ENCODE results near the gene VANGL2. TPM values are rescaled to one million over a fixed set of nuclear protein-coding genes. Genes with fewer than 3 reads are reported as not detected.
A peak's percentile ranks its signal among the peaks of the same experiment; 100 is the strongest.

VANGL2 gene
- polyA plus RNA-seq (2013, experiment 1 of 2), result 72.6 TPM
- polyA plus RNA-seq (2013, experiment 2 of 2), result 74.1 TPM

DNA sequence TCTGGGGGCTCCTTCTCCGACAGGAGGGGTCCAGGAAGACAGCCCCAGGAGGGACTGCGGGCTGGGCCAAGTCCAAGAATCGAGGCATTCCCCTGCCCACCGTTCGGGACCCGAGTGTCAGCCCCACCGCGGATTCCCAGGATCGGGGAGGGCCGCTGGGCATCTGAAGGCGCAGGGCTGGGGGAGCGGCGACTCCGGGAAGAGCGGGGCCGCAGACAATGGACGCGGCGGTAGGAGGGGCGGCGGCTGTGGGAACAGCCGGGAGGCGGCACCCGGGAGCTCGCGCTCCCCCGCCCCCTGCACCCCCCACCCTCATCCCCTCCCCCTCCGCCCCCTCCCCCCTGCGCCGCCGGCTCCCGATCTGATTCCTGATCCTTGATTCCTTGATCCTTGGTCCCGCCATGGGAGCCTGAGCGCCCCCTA is at the start of gene VANGL2:
VANGL2 (plus strand) TSS at position 342 of the 423 bp plus-strand sequence. CDS start 15,274 bp downstream, outside the sequence.
- Histone ChIP-seq H4K91ac (ENCODE audit: low read depth, low read length, poor library complexity) (no peak within 1 kb of the TSS), H3K79me1 (ENCODE audit: low read depth, low read length) (peaks cover 2% of the 10 kb centered on the region), H2BK12ac (ENCODE audit: low read length) (peak within 1 kb of the TSS; percentile 53), H2AFZ (ENCODE audit: low read length) (peak within 1 kb of the TSS; percentile 90), H3K36me3 (replicated peaks in 1 of 2; ENCODE audit: control insufficient read depth in 2 of 2, insufficient read depth in 2 of 2, low read length in 2 of 2) (peaks cover 0 to 29% of the 10 kb centered on the region in 2 donors), H3K9me3 (replicated peaks in 1 of 2; ENCODE audit: control insufficient read depth in 2 of 2, insufficient read depth in 1 of 2, low read depth in 1 of 2, low read length in 2 of 2) (no peaks in the 10 kb centered on the region), H2BK120ac (ENCODE audit: low read depth, low read length) (peak within 1 kb of the TSS; percentile 62), H2AK5ac (ENCODE audit: low read depth, low read length) (peak within 1 kb of the TSS; percentile 29), H3K18ac (ENCODE audit: low read length) (peak within 1 kb of the TSS; percentile 98), H3K14ac (ENCODE audit: low read length) (peak within 1 kb of the TSS; percentile 74), H3K23ac (ENCODE audit: low read depth, low read length, poor library complexity) (peak within 1 kb of the TSS; percentile 31), H2BK5ac (ENCODE audit: low read length) (peak within 1 kb of the TSS; percentile 69), H2BK15ac (ENCODE audit: low read length) (peak within 1 kb of the TSS; percentile 7), H3K4me3 (ENCODE audit: low read length in 2 of 2) (peak within 1 kb of the TSS; percentile 86 to 88), H4K8ac (ENCODE audit: low read depth, low read length) (no peak within 1 kb of the TSS), H3K27me3 (ENCODE audit: control insufficient read depth in 3 of 3, insufficient read depth in 3 of 3, low read depth in 1 of 3, low read length in 3 of 3) (no peaks in the 10 kb centered on the region), H3K4me1 (ENCODE audit: control insufficient read depth in 2 of 2, insufficient read depth in 1 of 2, low read depth in 1 of 2, low read length in 2 of 2) (peaks cover 43 to 44% of the 10 kb centered on the region in 2 donors), H3K9ac (ENCODE audit: low read depth, low read length, poor library complexity) (peak within 1 kb of the TSS; percentile 92), H3K4ac (ENCODE audit: low read length) (peak within 1 kb of the TSS; percentile 13), H3K27ac (replicated peaks; ENCODE audit: low read length) (peak within 1 kb of the TSS; percentile 96), H3K4me2 (ENCODE audit: insufficient read depth, low read length, poor library complexity, severe bottlenecking) (peak within 1 kb of the TSS; percentile 94)
- WGBS, 2 donors (ENCODE audit: extremely low coverage in 2 of 2, insufficient read length in 2 of 2, insufficient replicate concordance in 1 of 2), result no CpG with 5 or more reads among the region's 34 CpGs
- DNase-seq (ENCODE audit: low spot score), result peak; percentile 93

DNA sequence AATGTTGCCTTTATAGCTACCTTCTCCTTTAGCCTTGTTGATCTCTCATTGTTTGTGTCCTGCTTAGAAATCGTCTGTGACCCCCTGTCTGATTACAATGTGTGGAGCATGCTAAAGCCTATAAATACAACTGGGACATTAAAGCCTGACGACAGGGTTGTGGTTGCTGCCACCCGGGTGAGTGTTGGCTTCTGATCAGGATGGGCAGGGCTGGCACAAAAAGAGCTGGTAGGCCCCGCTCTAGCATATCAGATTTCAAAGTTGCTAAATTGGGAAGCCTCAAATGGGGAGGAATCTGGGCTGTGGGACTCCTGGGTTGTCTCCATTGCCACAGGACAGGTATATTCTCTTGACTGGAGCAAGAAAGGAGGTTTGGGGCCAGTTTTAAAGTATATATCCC is 48.7 kb upstream of the VANGL2 start:
- Histone ChIP-seq H4K8ac (ENCODE audit: low read depth, low read length) (no peak overlapping the region), H3K23ac (ENCODE audit: low read depth, low read length, poor library complexity) (no peak overlapping the region), H3K4me3 (ENCODE audit: low read length in 2 of 2) (no peak overlapping the region), H3K9ac (ENCODE audit: low read depth, low read length, poor library complexity) (no peak overlapping the region), H2AK5ac (ENCODE audit: low read depth, low read length) (no peak overlapping the region), H2BK12ac (ENCODE audit: low read length) (no peak overlapping the region), H3K27ac (replicated peaks; ENCODE audit: low read length) (no peak overlapping the region), H2BK120ac (ENCODE audit: low read depth, low read length) (no peak overlapping the region), H3K4me1 (ENCODE audit: control insufficient read depth in 2 of 2, insufficient read depth in 1 of 2, low read depth in 1 of 2, low read length in 2 of 2) (no peaks in the 10 kb centered on the region), H3K14ac (ENCODE audit: low read length) (no peak overlapping the region), H3K9me3 (replicated peaks in 1 of 2; ENCODE audit: control insufficient read depth in 2 of 2, insufficient read depth in 1 of 2, low read depth in 1 of 2, low read length in 2 of 2) (no peaks in the 10 kb centered on the region), H3K4me2 (ENCODE audit: insufficient read depth, low read length, poor library complexity, severe bottlenecking) (no peak overlapping the region), H4K91ac (ENCODE audit: low read depth, low read length, poor library complexity) (no peak overlapping the region), H3K18ac (ENCODE audit: low read length) (no peak overlapping the region), H2BK5ac (ENCODE audit: low read length) (no peak overlapping the region), H3K27me3 (ENCODE audit: control insufficient read depth in 3 of 3, insufficient read depth in 3 of 3, low read depth in 1 of 3, low read length in 3 of 3) (no peaks in the 10 kb centered on the region), H3K79me1 (ENCODE audit: low read depth, low read length) (no peaks in the 10 kb centered on the region), H2AFZ (ENCODE audit: low read length) (no peak overlapping the region), H2BK15ac (ENCODE audit: low read length) (no peak overlapping the region), H3K4ac (ENCODE audit: low read length) (no peak overlapping the region), H3K36me3 (replicated peaks in 1 of 2; ENCODE audit: control insufficient read depth in 2 of 2, insufficient read depth in 2 of 2, low read length in 2 of 2) (peaks cover 56 to 98% of the 10 kb centered on the region in 2 donors)
- DNase-seq (ENCODE audit: low spot score), result no peak
- no CpG with 5 or more reads among the region's 4 CpGs for WGBS, 2 donors (ENCODE audit: extremely low coverage in 2 of 2, insufficient read length in 2 of 2, insufficient replicate concordance in 1 of 2)

DNA sequence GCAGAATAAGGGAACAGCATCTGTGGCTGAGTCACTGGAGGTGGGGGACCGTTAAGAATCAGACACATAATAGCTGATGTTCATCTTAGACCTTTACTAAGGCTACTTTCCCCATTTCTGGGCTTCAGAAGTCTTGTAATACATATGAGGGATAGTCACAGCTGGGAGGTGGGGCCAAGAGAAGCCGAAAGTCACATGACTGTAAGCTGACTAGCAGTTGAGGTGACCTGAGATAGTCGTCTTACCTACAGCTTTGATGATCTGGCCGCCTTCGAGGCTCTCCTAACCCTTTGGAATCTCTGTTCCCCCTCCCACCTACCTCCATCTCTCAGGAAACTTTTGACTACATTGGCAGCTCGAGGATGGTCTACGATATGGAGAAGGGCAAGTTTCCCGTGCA is 47.8 kb upstream of the VANGL2 start:
- no peak overlapping the region for H2AFZ ChIP-seq (ENCODE audit: low read length)
- H4K91ac ChIP-seq (ENCODE audit: low read depth, low read length, poor library complexity), result no peak overlapping the region
- no peak overlapping the region for H3K23ac ChIP-seq (ENCODE audit: low read depth, low read length, poor library complexity)
- no peak overlapping the region for H2BK120ac ChIP-seq (ENCODE audit: low read depth, low read length)
- no peaks in the 10 kb centered on the region for H3K4me1 ChIP-seq (ENCODE audit: control insufficient read depth in 2 of 2, insufficient read depth in 1 of 2, low read depth in 1 of 2, low read length in 2 of 2)
- no peak overlapping the region for H3K18ac ChIP-seq (ENCODE audit: low read length)
- no peak overlapping the region for H3K4ac ChIP-seq (ENCODE audit: low read length)
- H3K4me3 ChIP-seq (ENCODE audit: low read length in 2 of 2), result no peak overlapping the region
- H3K27me3 ChIP-seq (ENCODE audit: control insufficient read depth in 3 of 3, insufficient read depth in 3 of 3, low read depth in 1 of 3, low read length in 3 of 3), result no peaks in the 10 kb centered on the region
- H2BK12ac ChIP-seq (ENCODE audit: low read length), result no peak overlapping the region
- no peak overlapping the region for H3K9ac ChIP-seq (ENCODE audit: low read depth, low read length, poor library complexity)
- no peak overlapping the region for H3K4me2 ChIP-seq (ENCODE audit: insufficient read depth, low read length, poor library complexity, severe bottlenecking)
- H3K79me1 ChIP-seq (ENCODE audit: low read depth, low read length), result no peaks in the 10 kb centered on the region
- no peak for DNase-seq (ENCODE audit: low spot score)
- H2AK5ac ChIP-seq (ENCODE audit: low read depth, low read length), result no peak overlapping the region
- no CpG with 5 or more reads among the region's 8 CpGs for WGBS, 2 donors (ENCODE audit: extremely low coverage in 2 of 2, insufficient read length in 2 of 2, insufficient replicate concordance in 1 of 2)
- H3K27ac ChIP-seq (replicated peaks; ENCODE audit: low read length), result no peak overlapping the region
- H3K14ac ChIP-seq (ENCODE audit: low read length), result no peak overlapping the region
- no peak overlapping the region for H4K8ac ChIP-seq (ENCODE audit: low read depth, low read length)
- H3K9me3 ChIP-seq (replicated peaks in 1 of 2; ENCODE audit: control insufficient read depth in 2 of 2, insufficient read depth in 1 of 2, low read depth in 1 of 2, low read length in 2 of 2), result no peaks in the 10 kb centered on the region
- H2BK5ac ChIP-seq (ENCODE audit: low read length), result no peak overlapping the region
- peaks cover 60 to 98% of the 10 kb centered on the region in 2 donors for H3K36me3 ChIP-seq (replicated peaks in 1 of 2; ENCODE audit: control insufficient read depth in 2 of 2, insufficient read depth in 2 of 2, low read length in 2 of 2)
- H2BK15ac ChIP-seq (ENCODE audit: low read length), result no peak overlapping the region

DNA sequence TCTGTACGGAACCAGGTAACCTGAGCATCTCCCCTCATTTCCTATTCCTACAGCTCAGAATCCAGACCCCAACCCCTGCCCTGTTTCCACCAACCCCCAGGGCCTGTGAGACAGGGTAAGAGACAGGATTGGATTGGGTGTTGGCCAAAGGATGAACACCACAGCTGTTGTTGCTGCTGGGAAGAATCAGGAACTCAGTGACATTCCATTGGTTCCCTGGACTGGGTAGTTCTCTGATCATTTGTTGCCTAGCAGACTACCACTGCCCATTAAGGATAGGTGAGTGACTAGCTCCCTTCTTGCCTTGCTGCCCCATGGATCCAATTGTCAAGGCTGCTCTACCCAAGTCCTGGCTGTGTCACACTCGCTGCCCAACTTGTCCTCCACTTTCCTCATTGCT is 47.1 kb upstream of the VANGL2 start:
- Histone ChIP-seq H4K91ac (ENCODE audit: low read depth, low read length, poor library complexity) (no peak overlapping the region), H2AK5ac (ENCODE audit: low read depth, low read length) (no peak overlapping the region), H4K8ac (ENCODE audit: low read depth, low read length) (no peak overlapping the region), H3K14ac (ENCODE audit: low read length) (no peak overlapping the region), H3K9ac (ENCODE audit: low read depth, low read length, poor library complexity) (no peak overlapping the region), H3K27ac (replicated peaks; ENCODE audit: low read length) (no peak overlapping the region), H3K23ac (ENCODE audit: low read depth, low read length, poor library complexity) (no peak overlapping the region), H3K9me3 (replicated peaks in 1 of 2; ENCODE audit: control insufficient read depth in 2 of 2, insufficient read depth in 1 of 2, low read depth in 1 of 2, low read length in 2 of 2) (no peaks in the 10 kb centered on the region), H3K18ac (ENCODE audit: low read length) (no peak overlapping the region), H3K4me2 (ENCODE audit: insufficient read depth, low read length, poor library complexity, severe bottlenecking) (no peak overlapping the region), H3K36me3 (replicated peaks in 1 of 2; ENCODE audit: control insufficient read depth in 2 of 2, insufficient read depth in 2 of 2, low read length in 2 of 2) (peaks cover 66 to 98% of the 10 kb centered on the region in 2 donors), H3K4ac (ENCODE audit: low read length) (no peak overlapping the region), H2BK120ac (ENCODE audit: low read depth, low read length) (no peak overlapping the region), H2AFZ (ENCODE audit: low read length) (no peak overlapping the region), H3K27me3 (ENCODE audit: control insufficient read depth in 3 of 3, insufficient read depth in 3 of 3, low read depth in 1 of 3, low read length in 3 of 3) (no peaks in the 10 kb centered on the region), H3K4me1 (ENCODE audit: control insufficient read depth in 2 of 2, insufficient read depth in 1 of 2, low read depth in 1 of 2, low read length in 2 of 2) (no peaks in the 10 kb centered on the region), H3K79me1 (ENCODE audit: low read depth, low read length) (no peaks in the 10 kb centered on the region), H2BK15ac (ENCODE audit: low read length) (no peak overlapping the region), H2BK12ac (ENCODE audit: low read length) (no peak overlapping the region), H3K4me3 (ENCODE audit: low read length in 2 of 2) (no peak overlapping the region), H2BK5ac (ENCODE audit: low read length) (no peak overlapping the region)
- DNase-seq (ENCODE audit: low spot score), result no peak
- WGBS, 2 donors (ENCODE audit: extremely low coverage in 2 of 2, insufficient read length in 2 of 2, insufficient replicate concordance in 1 of 2), result no CpG with 5 or more reads among the region's 2 CpGs
